Endometrium (tissue), 2 donors: Measurements from ENCODE around the gene TTC6.
"Not testable (repeated sequence)": the region's sequence is repeated elsewhere in the genome, so short reads cannot be mapped to it uniquely, and the experiment has no call there.

Experiments used
- FAIRE-seq: peaks from 2 replicates; lab custom pipeline; 2012; peaks lifted over from hg19 to GRCh38; lab: Jason Lieb, UNC
- donor health status: control.
- donor health status: control.

The TTC6 gene

GRCh38 chr14:37594971-37595808, at the start of gene TTC6, which contains the start of gene FOXA1:
TSS of gene TTC6 (plus strand) at chr14:37595629. CDS start at chr14:37622065, 26,436 bp downstream.
TSS of gene FOXA1 (minus strand) at chr14:37595249. CDS start at chr14:37594972, 277 bp downstream.
- FAIRE-seq = no peak

GRCh38 chr14:37546621-37547447, 48.6 kb upstream of the TTC6 start:
- FAIRE-seq = peak; percentile 70

GRCh38 chr14:37550511-37550910, 44.9 kb upstream of the TTC6 start:
- FAIRE-seq = no peak

- FAIRE-seq = no peak
Measured at GRCh38 chr14:37551119-37551518, 44.3 kb upstream of the TTC6 start.

GRCh38 chr14:37553935-37554550, 41.4 kb upstream of the TTC6 start:
- FAIRE-seq = no peak

- not testable (repeated sequence) for FAIRE-seq
Measured at GRCh38 chr14:37555596-37555995, 39.8 kb upstream of the TTC6 start.

GRCh38 chr14:37558740-37559139, 36.7 kb upstream of the TTC6 start:
- no peak for FAIRE-seq

- FAIRE-seq = no peak
Measured at GRCh38 chr14:37559386-37559785, 36.0 kb upstream of the TTC6 start.

- no peak for FAIRE-seq
Measured at GRCh38 chr14:37563189-37563588, 32.2 kb upstream of the TTC6 start.

GRCh38 chr14:37565550-37565949, 29.9 kb upstream of the TTC6 start:
- no peak for FAIRE-seq

- FAIRE-seq = no peak
Measured at GRCh38 chr14:37566811-37567371, 28.5 kb upstream of the TTC6 start.

GRCh38 chr14:37569729-37570128, 25.7 kb upstream of the TTC6 start:
- FAIRE-seq = no peak

- FAIRE-seq = no peak
Measured at GRCh38 chr14:37571391-37571790, 24.0 kb upstream of the TTC6 start.

GRCh38 chr14:37573356-37573755, 22.1 kb upstream of the TTC6 start:
- no peak for FAIRE-seq

- FAIRE-seq = no peak
Measured at GRCh38 chr14:37579274-37579673, 16.2 kb upstream of the TTC6 start.

GRCh38 chr14:37580146-37580545, 15.3 kb upstream of the TTC6 start:
- no peak for FAIRE-seq

GRCh38 chr14:37583358-37584210, 11.8 kb upstream of the TTC6 start:
- no peak for FAIRE-seq

GRCh38 chr14:37584211-37585100, 11.0 kb upstream of the TTC6 start:
- FAIRE-seq = no peak

- no peak for FAIRE-seq
Measured at GRCh38 chr14:37585101-37585511, 10.3 kb upstream of the TTC6 start.
